CD4-positive, alpha-beta T cell treated with Interleukin-2 at 100 ng/mL for 4 hours (primary cell): ENCODE data around the gene DDB1.

Experiments used
- DNase-seq: peaks from one replicate; pipeline ENCODE4 v3.0.0-alpha.2; 2020; ENCODE audit warnings: low spot score

DDB1 gene

DNA sequence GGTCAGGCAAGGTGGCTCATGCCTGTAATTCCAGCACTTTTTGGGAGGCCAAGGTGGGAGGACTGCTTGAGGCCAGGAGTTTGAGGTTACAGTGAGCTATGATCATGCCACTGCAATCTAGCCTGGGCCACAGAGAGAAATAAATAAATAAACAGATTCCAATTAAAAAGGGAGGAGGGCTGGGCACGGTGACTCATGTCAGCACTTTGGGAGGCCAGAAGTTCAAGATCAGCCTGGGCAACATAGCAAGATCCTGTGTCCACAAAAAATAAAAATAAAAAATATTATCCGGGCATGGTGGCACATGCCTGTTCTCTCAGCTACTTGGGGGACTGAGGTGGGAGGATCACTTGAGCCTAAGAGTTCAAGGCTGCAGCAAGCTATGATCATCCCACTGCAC, 21.3 kb upstream of the DDB1 start:
- DNase-seq: no peak

DNA sequence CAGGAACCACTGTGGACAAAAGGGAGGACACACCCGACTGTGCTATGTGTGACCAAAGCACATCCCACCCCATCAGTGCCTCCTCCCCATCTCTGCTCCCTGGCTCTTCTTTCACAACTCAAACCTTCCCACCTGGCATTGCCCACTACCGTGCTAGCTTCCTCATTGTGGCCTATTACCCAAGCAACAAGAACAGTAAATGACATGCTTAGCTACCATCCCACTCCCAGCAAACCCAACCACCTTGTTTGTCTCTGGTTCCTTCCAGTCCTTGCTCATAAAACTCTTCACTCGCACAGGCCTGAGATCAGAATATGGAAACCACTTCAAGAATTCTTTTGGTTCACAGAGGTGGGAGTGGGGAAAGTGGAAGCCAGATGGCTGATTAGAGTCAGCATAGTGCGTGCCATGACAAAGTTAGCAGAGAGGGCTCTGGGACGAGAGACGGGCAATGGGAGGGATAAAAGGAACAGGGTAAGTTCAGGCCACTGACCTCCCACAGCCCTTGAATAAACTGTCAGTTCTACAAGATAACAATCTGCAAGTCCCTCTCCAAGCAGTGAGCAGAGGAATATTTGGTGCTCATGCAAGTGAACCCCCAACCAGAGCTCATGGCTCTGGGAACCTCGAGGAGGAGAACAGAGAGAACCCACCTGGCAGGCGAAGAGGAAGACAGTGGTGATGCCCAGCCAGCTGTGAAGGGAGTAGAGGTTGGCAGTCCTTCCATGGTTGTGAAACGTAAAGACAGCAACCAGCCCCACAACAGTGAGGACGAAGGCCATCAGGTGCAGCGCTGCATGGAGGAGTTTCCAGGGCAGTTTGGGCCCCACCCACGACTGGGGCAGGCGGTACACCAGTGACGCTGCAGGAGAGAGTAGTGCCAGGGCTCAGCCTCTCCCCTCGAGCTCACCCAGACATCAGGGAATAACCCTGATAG, 20.5 kb upstream of the DDB1 start:
- DNase-seq: no peak

DNA sequence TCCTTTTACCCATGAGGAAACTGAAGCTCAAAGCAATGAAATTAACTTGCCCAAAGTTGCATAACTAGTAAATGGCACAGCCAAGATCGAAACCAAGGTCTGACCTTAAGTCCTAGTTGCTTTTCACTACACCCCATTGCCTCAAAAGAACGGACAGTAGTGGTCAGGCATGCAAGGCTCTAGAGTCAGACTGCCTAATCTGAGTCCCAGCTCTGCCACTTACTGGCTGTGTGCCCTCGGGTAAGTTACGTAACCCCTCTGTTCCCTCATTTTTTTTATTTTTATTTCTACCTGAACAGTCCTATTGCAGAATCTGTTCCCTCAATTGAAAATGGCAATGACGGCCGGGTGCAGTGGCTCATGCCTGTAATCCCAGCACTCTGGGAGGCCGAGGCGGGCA, 19.1 kb upstream of the DDB1 start:
- DNase-seq: no peak

DNA sequence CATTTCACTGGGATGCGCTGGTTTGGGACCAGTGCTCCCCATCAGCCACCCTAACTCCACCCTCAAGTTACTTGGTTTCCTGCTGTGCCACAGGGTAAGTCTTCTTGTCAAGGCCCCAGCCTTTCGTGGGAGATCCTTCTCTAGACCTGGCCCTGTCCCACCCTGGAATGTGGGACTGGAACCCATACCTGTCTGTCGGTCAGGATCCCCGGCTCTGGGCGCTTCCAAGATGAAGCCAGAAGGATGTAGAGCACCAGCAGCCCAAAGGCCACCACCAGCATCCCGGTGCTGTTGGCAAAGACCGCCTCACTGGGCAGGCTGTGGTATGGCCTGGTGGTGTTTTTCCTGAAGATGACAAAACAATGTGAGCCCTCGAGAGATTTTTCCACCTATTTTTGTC, 17.9 kb upstream of the DDB1 start:
- no peak for DNase-seq

DNA sequence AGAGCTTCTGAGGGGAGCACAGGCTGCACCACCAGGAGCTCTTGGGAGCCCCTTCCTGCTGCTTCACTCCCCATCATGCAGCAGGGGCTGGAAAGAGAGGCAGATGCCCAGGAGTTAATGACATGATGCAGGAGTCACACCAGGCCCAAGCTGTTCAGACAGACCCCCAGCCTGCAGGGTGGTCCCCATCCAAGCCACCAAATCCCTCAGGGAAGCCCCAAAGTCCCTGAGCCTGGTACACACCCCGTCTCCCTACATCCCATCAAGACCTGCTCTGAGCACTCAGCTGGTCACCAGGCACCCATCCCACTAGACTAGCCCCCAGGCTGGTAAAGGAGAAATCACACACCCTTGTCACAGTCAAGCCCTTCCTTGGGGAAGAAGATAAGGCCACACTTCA, 17.4 kb upstream of the DDB1 start:
- DNase-seq: no peak

DNA sequence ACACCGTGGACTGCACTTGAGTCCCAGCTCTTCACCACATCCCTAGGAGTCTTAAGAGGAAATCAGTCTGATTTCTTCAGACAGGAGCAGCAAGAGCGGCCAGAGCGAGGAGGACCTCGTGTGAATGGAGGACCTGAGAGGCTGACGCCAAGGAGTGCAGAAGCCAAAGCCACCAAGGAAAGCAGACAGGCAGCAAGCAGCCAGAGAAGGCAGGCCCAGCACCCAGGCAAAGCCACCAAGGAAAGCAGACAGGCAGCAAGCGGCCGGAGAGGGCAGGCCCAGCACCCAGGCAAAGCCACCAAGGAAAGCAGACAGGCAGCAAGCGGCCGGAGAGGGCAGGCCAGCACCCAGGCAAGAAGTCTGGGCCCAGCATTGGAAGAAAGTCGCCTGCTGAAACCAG, 17.0 kb upstream of the DDB1 start:
- DNase-seq: no peak

DNA sequence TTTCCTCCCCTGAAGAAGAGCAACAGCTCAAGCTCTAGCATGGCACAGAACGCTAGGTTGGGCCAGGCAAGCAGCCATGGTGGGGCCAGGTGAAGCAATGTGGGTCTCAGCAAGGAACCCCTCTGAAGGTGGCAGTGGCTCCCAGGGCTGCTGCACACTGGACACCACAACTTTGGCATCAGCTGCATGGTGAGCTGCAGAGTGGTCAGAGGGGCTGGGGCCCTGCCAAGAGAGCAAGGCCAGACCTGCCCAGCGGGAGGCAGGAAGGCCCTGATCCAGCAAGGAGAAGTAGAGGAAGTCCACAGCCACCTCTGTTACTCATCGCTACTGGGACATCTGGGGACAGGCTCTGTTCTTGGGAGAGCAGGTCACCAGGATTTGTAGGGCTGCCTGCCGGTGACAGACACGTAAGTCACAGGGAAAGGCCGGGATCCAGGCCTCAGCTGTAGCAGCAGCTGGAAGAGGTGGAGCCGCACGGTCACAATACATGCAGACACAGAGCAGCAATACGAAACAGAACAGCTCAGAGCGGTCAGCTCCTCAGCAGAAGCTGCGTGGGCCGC, 16.4 kb upstream of the DDB1 start:
- no peak for DNase-seq

DNA sequence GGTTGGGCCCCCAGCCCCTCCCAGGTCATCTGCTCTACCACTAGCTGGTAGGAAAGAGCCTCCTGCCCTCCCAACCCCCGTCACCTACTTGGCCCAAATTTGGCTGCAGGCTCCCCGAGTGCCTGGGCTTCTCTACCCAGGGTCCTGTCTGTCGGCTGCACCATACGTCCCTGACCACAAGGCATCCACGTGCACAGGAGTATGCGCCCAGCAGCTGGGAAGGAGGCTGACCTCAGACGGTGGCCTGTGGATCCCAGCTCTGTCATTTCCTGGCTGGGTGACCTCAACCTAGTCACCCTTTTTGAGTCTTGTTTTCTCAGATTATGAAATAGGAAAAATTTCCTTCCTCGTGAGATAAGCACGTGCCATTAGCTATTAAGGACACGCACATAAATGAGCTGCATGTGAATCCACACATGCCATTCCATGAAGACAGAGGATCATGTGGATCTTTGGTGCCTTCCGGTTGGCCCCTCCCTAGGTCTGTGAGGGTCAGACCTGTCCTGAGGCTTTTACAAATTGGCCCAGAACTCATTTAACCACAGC, 15.1 kb upstream of the DDB1 start:
- no peak for DNase-seq

DNA sequence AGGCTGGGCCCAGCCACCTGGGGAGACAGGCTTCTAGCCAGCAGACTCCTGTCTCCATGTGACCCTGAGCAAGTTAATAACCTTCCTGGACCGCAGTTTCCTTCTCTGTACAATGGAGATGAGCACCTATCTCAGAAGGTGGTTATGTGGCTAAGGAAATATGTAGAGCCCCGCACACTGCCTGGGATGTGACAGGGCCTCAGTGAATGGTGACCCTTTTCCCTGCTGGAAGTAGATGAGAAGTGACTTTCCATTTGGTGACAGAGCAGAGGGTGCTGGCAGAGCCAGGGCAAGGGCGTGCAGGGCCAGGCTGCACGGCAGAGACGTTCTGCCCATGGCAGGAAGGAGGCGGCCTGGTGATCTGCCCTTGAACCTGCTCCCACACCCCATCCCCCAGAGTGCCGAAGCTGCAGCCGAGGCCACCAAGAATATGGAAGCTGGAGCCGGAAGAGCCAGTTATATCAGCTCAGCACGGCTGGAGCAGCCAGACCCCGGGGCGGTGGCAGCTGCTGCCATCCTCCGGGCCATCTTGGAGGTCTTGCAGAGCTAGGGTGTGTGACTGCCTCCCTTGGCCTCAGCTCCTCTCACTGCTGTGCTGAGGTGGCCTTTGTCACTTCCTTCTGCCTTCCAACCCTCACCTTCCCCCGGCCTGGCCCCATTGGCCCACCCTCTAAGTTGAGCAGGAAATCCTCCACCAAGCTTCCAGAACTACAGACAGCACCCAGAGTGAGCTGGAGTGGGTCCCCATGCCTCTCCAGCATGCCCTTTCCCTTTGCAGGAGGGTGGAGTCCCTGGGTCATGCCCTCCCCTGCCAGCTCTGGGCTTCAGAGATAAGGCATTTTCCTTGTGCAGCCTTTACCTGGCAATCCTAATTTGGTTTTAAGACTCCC, 13.3 kb upstream of the DDB1 start:
- no peak for DNase-seq

DNA sequence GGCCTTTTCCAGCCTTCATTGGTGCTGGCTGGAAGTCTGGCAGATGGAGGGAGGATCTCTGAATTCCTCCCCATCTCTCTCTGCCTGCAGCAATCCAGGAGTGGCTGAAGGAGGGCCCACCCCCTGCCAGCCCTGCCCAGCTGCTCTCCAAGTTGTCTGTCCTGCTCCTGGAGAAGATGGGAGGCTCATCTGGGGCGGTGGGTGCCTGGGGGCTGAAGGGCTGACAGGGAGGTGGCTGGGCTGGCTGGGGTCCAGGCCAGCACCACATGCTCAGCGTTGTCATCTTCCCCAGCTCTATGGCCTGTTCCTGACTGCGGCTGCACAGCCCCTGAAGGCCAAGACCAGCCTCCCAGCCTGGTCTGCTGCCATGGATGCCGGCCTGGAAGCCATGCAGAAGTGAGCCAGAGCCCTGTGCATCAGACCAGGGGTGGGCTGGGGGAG, 12.3 kb upstream of the DDB1 start:
- DNase-seq: no peak

DNA sequence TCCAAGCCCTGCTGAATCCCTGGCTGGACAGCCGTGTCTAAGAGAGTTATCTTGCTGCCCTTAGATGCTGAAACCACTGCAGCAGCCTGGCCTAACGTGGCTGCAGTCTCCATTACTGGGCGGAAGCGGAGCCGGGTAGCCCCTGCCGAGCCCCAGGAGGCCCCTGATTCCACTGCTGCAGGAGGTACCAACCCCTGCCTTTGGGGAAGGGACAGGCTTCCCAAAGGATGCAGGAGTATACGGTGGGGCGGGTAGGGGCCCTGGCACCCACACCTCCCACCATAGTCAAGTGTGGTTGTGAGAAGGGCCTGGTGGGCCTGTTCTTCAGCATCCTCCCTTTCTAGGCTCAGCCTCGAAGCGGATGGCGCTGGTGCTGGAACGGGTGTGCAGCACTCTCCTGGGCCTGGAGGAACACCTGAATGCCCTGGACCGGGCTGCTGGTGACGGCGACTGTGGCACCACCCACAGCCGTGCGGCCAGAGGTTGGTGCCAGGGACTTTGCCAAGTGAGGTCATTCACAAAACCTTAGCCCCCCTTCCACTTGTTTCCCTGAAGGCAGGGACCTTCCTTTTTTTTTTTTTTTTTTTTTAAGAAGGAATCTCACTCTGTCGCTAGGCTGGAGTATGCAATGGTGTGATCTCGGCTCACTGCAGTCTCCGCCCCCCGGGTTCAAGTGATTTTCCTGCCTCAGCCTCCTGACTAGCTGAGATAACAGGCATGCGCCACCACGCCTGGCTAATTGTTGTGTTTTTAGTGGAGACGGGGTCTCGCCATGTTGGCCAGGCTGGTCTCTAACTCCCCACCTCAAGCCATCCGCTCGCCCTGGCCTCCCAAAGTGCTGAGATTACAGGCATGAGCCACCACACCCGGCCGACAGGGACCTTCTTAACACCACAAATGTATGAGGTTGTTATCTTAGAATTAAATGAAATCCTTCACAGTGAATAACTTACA, 11.2 kb upstream of the DDB1 start:
- no peak for DNase-seq

DNA sequence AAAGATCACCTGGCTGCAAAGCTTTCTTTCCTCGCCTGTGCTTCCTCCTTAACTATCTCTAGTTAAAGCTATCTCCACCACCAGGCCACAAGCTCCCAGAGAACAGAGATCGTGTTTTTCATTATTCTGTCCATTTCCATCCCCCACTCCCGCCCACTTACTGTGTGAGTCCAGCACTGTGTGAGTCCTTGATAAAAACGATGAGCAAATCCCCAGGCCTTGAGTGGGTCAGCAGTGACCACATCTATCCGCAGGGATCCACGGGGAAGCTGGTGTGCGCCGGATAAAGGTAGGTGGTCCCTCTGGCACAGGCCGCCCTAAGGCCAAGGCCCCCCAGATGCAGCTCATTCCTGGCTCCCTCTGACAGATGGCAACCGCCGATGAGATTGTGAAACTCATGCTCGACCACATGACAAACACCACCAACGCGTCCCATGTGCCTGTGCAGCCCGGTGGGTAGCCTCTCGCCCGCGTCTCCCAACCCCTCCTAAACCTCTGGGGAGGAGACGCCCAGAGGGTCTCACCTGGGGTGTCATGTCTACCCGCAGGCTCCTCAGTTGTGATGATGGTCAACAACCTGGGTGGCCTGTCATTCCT, 9.4 kb upstream of the DDB1 start:
- DNase-seq: no peak

DNA sequence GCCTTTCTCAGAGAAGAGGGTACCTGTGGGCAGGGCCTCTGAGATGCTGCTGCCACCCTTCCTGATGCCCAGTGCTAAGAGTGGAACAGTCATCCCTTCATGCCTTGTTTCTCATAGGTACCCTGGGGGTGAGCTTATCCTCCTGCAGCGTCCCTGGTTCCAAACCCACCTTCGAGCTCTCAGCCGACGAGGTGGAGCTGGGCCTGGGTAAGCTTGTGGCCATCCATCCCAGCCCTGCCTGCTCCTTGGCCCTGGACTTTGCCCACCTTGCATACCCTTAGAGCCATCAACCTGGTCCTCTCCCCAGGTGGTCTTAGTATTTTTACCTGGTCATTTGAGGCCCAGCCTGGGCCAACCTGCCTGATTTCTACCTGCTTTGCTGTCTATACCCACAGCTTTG, 8.8 kb upstream of the DDB1 start:
- no peak for DNase-seq

DNA sequence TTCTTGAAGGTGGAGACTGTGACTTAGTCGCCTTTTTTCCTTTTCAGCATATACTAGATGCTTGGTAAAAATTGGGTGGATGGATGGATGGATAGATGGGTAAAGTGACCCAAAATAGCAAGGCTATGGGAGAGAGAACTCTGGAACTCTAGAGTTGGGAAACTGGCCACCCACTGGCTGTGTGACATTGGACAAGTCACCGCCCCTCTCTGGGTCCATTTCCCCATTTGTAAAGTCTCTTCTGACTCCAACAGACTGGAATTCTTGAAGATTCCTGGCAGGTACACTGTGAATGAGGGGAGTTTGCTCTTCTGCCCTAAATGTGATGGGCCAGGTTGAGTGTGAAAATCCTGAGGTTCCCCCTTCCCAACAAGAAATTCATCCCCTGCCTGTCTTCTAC, 8.1 kb upstream of the DDB1 start:
- DNase-seq: no peak

DNA sequence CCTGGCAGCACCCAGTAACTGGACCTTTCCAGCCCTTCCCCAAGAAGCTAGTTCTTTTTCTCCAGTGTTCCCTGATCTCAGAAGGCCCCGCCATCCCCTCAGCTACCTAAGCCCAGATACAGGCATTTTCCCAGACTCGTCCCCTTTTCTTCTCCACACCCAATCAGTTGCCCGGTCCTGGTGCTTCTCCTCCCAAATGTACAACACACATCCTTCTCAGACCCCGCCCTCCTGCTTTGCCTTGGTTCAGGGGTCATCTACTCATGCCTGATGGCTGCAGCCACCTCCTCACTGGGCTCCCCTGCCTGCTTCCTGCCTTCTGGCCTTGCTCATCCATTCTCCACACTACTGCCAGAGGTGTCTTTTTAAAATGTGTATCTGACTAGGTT, 6.6 kb upstream of the DDB1 start:
- DNase-seq: no peak

DNA sequence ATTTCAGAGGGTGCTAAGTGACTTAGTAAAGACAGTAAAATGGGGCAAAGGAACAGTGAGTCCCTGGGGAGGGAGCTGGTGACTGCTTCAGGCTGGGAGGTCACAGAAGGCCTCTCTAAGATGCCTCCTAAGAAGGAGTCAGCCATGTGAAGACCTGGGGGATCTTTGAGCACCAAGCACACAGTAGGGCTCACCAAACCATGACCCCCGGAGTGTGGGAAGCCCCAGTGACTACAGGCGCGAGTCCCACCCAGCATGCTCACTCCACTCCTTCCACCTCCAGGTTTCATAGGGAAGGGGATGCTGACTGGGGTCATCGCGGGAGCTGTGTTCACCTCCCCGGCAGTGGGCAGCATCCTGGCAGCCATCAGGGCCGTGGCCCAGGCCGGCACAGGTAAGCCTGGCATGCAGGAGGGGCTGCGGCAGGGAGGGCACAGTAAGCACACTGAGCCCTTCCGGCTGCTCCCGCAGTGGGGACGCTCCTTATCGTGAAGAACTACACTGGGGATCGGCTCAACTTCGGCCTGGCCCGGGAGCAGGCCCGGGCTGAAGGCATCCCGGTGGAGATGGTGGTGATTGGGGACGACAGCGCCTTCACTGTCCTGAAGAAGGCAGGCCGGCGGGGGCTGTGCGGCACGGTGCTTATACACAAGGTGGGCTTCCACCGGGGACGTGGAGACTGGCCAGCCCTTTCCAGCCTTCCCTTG, 6.0 kb upstream of the DDB1 start:
- no peak for DNase-seq

DNA sequence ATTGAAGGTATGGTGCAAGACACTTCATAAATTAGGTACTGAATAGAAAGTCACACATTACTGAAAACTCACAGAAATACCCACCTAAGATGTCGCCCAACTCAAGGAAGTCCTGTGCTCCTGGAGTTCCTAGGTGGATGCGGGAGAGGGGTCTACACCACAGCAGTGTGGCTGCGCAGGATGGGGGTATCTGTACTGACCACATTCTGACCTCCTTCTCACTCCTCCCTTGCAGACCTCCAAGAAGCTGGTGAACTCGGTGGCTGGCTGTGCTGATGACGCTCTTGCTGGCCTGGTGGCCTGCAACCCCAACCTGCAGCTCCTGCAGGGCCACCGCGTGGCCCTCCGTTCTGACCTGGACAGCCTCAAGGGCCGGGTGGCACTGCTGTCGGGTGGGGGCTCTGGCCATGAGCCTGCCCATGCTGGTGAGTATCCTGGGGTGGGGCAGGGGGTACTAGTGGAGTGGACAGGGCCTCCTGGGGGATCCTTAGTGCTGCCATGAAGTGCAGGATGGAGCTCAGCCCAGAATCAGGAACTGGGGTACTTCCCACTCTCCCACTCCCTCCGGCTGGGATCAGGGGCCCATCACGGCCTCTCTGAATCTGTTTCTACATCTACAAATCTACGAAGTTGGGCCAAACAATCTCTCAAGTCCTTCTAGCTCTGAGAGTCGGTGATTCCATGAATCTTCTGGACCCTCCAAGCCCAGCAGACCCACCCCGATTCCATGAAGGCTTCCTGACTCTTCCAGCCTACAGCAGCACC, 5.0 kb upstream of the DDB1 start:
- no peak for DNase-seq

DNA sequence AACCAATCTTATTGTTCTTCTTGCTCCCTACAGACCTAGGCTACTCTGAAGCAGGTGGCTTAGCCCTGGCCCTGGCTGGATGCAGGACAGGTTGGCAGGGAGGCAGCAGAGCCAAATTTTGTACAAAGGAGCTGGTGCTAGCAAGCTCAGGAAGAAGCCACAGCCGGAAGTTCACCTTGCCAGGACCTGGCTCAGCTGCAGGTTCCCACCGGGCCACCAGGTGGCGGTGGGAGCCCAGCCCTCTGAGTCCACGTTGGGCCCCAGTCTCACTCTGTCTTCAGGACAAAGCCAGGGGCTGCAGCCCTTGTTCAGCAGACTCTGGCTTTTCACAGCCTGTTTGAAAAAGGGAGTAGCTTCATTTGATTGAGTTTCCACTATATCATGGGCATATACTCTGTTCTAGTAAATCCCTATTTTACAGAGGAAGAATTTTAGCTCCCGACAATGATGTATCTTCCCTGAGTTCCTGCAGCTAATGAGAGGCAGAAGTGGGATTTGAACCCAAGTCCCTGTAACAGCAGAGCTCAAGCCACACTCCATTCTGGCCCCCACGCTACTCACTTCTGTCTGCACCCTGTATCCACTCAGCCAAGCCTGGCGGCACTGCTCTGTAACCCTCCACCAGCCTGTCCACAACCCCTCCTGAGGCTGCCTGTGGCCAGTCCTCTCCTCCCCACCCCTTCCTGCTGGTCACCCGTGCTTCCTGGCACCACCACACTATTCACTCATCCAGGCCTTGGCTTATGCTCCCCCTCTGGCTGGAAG, 3.4 kb upstream of the DDB1 start:
- peak; percentile 85 for DNase-seq

DNA sequence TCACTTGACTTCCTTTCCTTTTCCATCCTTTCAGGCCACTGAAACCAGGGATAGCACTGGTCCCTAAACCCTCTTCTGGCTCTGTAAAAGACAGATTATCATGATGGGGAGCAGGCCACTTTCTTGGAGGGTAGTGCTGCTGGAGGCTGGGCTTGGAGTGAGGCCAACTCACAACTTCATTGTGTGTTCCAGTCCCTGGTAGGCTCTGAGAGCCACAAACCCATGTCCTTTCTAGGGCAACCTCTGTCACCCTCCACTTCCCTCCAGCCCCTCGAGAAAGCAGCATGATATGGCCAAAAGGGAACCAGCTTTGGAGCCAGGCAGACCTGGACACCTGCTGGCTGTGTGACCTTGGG, 2.4 kb upstream of the DDB1 start:
- DNase-seq: no peak
